Transverse colon (tissue), 4 donors: ENCODE measurements around the gene GATAD1. TPM values are rescaled to one million over a fixed set of nuclear protein-coding genes. Genes with fewer than 3 reads are reported as not detected.
A peak's percentile ranks its signal among the peaks of the same experiment; 100 is the strongest.

Source experiments
- DNase-seq: peaks from one replicate; pipeline ENCODE4 v3.0.0-alpha.2; 2019
- H3K27ac ChIP-seq, 4 donors: fragments of 200-600 bp; sonication (generic); 2 replicates each; pipeline ENCODE4 v1.5.1; 2016 to 2018; ENCODE audit warnings: inconsistent platforms in 4 of 4
- H3K27me3 ChIP-seq: fragments of 200-600 bp; sonication (generic); 2 replicates; pipeline ENCODE4 v1.5.1; 2017; ENCODE audit warnings: inconsistent platforms
- H3K36me3 ChIP-seq, 4 donors: fragments of 200-600 bp; sonication (generic); 2 replicates each; pipeline ENCODE4 v1.5.1; 2017 to 2019; ENCODE audit warnings: inconsistent platforms in 4 of 4
- H3K4me1 ChIP-seq, 4 donors: fragments of 200-600 bp; sonication (generic); 2 replicates each; pipeline ENCODE4 v1.5.1; 2017 to 2020; ENCODE audit warnings: inconsistent platforms in 4 of 4
- H3K4me3 ChIP-seq, 4 donors: fragments of 200-600 bp; sonication (generic); 1 replicate in 1 of 4; 2 replicates in 3 of 4; pipeline versions ENCODE4 v1.5.1 to v1.6.1; 2017 to 2019; ENCODE audit warnings: inconsistent platforms in 4 of 4
- H3K9me3 ChIP-seq, 2 donors: fragments of 200-600 bp; sonication (generic); 2 replicates each; pipeline ENCODE4 v1.5.1; 2017 to 2019; ENCODE audit warnings: inconsistent platforms in 2 of 2
- EP300 ChIP-seq: sonication (generic); formaldehyde crosslinking; IDR thresholded peaks from one replicate; pipeline ENCODE4 v1.6.1; 2017; ENCODE audit warnings: antibody characterized with exemption, low read depth
- POLR2A ChIP-seq: fragments of 450-650 bp; IDR thresholded peaks from one replicate; pipeline ENCODE4 v1.6.1; 2016; ENCODE audit warnings: antibody characterized with exemption, mild to moderate bottlenecking, moderate library complexity
- POLR2AphosphoS5 ChIP-seq, 3 donors: sonication (generic); formaldehyde crosslinking; IDR thresholded peaks; one replicate each; pipeline ENCODE4 v1.6.1; 2016; ENCODE audit warnings: antibody characterized with exemption in 3 of 3
- WGBS, 2 donors: methylation state at CpG; one replicate each; pipeline ENCODE4 v1.1.5; 2018; ENCODE audit warnings: low coverage in 1 of 2; 5-methylcytosine and 5-hydroxymethylcytosine counted together
- in situ Hi-C, 4 donors: fragments of 200-750 bp; cut with MboI; loops; one replicate each; pipeline versions ENCODE4 v1.15.0 to v1.15.1; 2017; ENCODE audit warnings: low sequenced_read_pairs in 3 of 4, low pct_ligation_motif_present in 1 of 4, low pct_unique_long_range_greater_than_20kb in 1 of 4
- intact Hi-C: fragments of 100-400 bp; cut with DNase I; formaldehyde crosslinking; loops from one replicate; pipeline ENCODE4 v1.15.1; 2023; ENCODE audit warnings: low total_unique reads
- total RNA-seq, 4 donors: library from RNA; depleted of rRNA; stranded (reverse); fragments of >200 nt; gene quantifications; one replicate each; pipeline ENCODE4 v1.1.0, GENCODE V29; 2016
- TF ChIP-seq, protein P1 (sequence below), 5 experiments: fragments of 200-600 bp in 3 of 5; fragments of 450-650 bp in 2 of 5; sonication (generic) in 3 of 5; IDR thresholded peaks; 1 replicate in 2 of 5; 2 replicates in 3 of 5; pipeline ENCODE4 v1.5.1; 2016 to 2017; ENCODE audit warnings: antibody characterized with exemption in 5 of 5, inconsistent platforms in 3 of 5, mild to moderate bottlenecking in 2 of 5, moderate library complexity in 1 of 5

Gene GATAD1
- total RNA-seq, 4 donors from 2014 or later, result 18.9 to 57.0 (median 41.7) TPM

DNA sequence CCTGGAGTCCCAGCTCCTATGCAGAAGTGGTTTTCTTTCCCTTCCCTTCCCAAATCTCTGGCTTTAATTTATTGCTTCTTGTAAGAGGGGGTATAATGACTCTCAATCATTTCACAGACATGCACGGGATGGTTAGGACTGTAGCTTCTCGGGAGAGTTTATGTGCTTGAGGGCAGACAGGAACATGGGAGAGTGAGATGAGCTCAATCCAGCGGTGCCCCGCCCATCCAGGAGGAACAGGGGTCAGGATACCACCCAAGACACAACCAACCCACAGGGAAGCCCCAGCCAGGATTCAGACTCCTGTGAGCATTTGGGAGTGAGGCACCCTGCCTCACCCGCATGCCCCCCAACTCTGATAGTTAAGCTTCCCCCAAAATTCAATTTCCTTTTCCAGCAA lies 33.7 kb upstream of the GATAD1 start:
- no peak overlapping the region for H3K27ac ChIP-seq
- H3K4me1 ChIP-seq, result no peaks in the 10 kb centered on the region
- H3K9me3 ChIP-seq, result no peaks in the 10 kb centered on the region
- in situ Hi-C loops (no loop called here), intact Hi-C loops (no loop called here)
- no peak overlapping the region for H3K4me3 ChIP-seq
- H3K27me3 ChIP-seq, result peaks cover 7% of the 10 kb centered on the region
- WGBS, 2 donors, result 66% methylated on average over 5 of the region's 5 CpGs; no CpG with 5 or more reads in 1 of the 2 donors
- H3K36me3 ChIP-seq, result no peaks in the 10 kb centered on the region
- TF ChIP-seq POLR2A (no peak), POLR2AphosphoS5 (IDR thresholded peaks at IDR 0.05) (no peak), EP300 (no peak)
- no peak for DNase-seq

DNA sequence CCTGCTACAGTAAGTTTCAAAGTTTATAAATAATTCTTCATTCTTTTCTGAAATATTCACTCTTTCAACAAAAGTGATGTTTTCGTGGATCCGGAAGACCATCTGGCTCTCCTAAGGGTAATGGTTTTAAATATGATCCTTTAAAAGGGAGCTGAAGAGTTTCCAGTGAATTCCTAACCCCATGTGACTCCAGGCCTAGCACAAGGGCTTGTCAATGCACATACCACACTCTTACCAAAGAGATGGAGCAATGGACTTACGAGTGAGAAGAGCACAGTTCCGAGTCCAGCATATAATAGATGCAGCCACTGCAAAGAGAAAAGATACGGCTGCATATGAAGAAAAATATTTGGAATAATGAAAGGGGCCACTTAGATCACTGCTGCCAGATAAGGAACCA lies 32.1 kb upstream of the GATAD1 start:
- 77 to 100% methylated on average over 3 to 5 of the region's 5 CpGs for WGBS, 2 donors
- intact Hi-C loops (no loop called here), in situ Hi-C loops (no loop called here)
- Histone ChIP-seq H3K27me3 (peaks cover 7% of the 10 kb centered on the region), H3K9me3 (no peaks in the 10 kb centered on the region), H3K4me1 (no peaks in the 10 kb centered on the region), H3K4me3 (no peak overlapping the region), H3K36me3 (no peaks in the 10 kb centered on the region), H3K27ac (no peak overlapping the region)
- no peak for DNase-seq
- TF ChIP-seq, protein P1, sequence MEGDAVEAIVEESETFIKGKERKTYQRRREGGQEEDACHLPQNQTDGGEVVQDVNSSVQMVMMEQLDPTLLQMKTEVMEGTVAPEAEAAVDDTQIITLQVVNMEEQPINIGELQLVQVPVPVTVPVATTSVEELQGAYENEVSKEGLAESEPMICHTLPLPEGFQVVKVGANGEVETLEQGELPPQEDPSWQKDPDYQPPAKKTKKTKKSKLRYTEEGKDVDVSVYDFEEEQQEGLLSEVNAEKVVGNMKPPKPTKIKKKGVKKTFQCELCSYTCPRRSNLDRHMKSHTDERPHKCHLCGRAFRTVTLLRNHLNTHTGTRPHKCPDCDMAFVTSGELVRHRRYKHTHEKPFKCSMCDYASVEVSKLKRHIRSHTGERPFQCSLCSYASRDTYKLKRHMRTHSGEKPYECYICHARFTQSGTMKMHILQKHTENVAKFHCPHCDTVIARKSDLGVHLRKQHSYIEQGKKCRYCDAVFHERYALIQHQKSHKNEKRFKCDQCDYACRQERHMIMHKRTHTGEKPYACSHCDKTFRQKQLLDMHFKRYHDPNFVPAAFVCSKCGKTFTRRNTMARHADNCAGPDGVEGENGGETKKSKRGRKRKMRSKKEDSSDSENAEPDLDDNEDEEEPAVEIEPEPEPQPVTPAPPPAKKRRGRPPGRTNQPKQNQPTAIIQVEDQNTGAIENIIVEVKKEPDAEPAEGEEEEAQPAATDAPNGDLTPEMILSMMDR (IDR thresholded peaks at IDR 0.05), result no peak
- no peak for TF ChIP-seq POLR2AphosphoS5 (IDR thresholded peaks at IDR 0.05)

DNA sequence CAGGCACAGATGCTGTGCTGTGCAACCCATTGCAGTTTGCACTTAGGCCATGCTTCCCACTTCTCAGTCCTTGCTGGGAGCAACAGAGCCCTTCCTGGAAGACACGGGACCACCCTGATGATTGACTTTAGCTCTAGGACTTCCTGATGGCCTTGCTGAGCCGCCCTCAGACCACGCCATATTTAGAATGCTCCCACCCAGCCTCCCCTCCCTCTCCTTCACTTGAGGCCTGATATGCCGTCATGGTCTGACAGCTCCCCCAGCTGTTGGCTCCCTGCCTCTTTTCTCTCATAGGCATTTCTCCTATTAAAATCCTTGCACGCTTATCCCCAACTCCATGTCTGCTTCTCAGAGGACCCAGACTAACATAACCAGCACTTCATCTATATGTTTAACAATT lies 29.4 kb upstream of the GATAD1 start:
- Histone ChIP-seq H3K36me3 (no peaks in the 10 kb centered on the region), H3K4me1 (peaks cover 0 to 7% (median 0%) of the 10 kb centered on the region in 4 donors), H3K27me3 (peaks cover under 1% of the 10 kb centered on the region), H3K4me3 (no peak overlapping the region), H3K9me3 (no peaks in the 10 kb centered on the region), H3K27ac (no peak overlapping the region)
- in situ Hi-C loops, result no loop called here
- WGBS, 2 donors, result 83 to 90% methylated on average over 2 to 5 of the region's 5 CpGs
- DNase-seq, result no peak
- TF ChIP-seq POLR2A (no peak), POLR2AphosphoS5 (IDR thresholded peaks at IDR 0.05) (no peak), EP300 (no peak)
- TF ChIP-seq, protein P1 (IDR thresholded peaks at IDR 0.05), result no peak
- intact Hi-C loops, result no loop called here

DNA sequence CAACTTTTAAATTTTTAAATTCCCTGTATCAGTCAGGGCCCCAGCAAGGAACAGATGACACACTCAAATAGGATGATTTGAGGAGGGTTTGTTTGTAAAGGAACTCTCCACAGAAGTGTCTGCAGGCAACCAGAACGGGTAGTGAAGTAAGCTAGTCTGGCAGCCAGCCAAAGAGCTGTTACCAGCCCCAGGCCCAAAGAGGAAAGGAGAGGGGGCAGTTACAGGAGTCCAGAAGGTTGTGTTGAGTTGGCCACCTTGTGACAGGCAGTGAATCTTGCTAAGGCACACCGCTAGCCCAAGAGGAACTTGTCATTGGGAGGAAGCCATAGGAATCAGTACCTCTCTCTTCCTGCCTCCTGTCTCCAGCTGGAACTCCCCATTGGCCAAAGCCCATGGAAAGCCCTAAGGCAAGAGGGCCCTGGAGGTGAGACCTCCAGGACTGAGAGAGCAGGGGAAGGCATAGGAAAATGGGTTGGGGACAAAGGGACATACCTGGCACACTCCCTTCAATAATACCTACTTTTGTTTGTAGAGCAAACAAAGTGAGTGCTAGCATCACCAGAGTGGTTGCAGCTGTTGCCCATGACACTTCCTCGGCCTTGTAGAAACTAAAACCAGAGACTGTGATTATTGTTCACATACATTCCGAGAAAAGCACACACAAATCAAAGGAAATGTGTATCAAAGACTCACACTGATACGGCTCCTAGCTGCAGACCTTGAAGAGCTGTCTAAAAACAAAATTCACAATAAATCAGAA lies 25.4 kb upstream of the GATAD1 start:
- in situ Hi-C loops (no loop called here), intact Hi-C loops (no loop called here)
- Histone ChIP-seq H3K4me3 (no peak overlapping the region), H3K36me3 (no peaks in the 10 kb centered on the region), H3K9me3 (no peaks in the 10 kb centered on the region), H3K4me1 (peaks cover 0 to 10% (median 3%) of the 10 kb centered on the region in 4 donors), H3K27ac (peak overlapping the region in 2 of 4 donors; percentile 26 to 38), H3K27me3 (no peaks in the 10 kb centered on the region)
- 24 to 35% methylated on average over 3 to 5 of the region's 5 CpGs for WGBS, 2 donors
- TF ChIP-seq, protein P1 (IDR thresholded peaks at IDR 0.05), result no peak
- no peak for TF ChIP-seq POLR2AphosphoS5 (IDR thresholded peaks at IDR 0.05)
- no peak for TF ChIP-seq POLR2A
- no peak for TF ChIP-seq EP300
- DNase-seq, result no peak
